Transverse colon (tissue), 3 donors: ENCODE data around the gene RLN1.

Experiments used
- CTCF ChIP-seq, 5 experiments: fragments of 200-600 bp in 3 of 5; fragments of 450-650 bp in 2 of 5; sonication (generic) in 3 of 5; IDR thresholded peaks; 1 replicate in 2 of 5; 2 replicates in 3 of 5; pipeline ENCODE4 v1.5.1; 2016 to 2017; ENCODE audit warnings: antibody characterized with exemption in 5 of 5, inconsistent platforms in 3 of 5, mild to moderate bottlenecking in 2 of 5, moderate library complexity in 1 of 5
- POLR2A ChIP-seq: fragments of 450-650 bp; IDR thresholded peaks from one replicate; pipeline ENCODE4 v1.6.1; 2016; ENCODE audit warnings: antibody characterized with exemption, mild to moderate bottlenecking, moderate library complexity

- no peak for TF ChIP-seq POLR2A
- no peak for TF ChIP-seq CTCF (IDR thresholded peaks at IDR 0.05)
Measured at GRCh38 chr9:5384436-5384835, 44.8 kb upstream of the RLN1 start.
